Limb (tissue), 2 donors: Measurements from ENCODE around the gene LRP1B.
A peak's percentile ranks its signal among the peaks of the same experiment; 100 is the strongest.

ENCODE experiments used
- DNase-seq, 2 donors: peaks; one replicate each; pipeline ENCODE4 v3.0.0-alpha.2; 2016; ENCODE audit errors: extremely low spot score in 2 of 2

The LRP1B gene

DNA sequence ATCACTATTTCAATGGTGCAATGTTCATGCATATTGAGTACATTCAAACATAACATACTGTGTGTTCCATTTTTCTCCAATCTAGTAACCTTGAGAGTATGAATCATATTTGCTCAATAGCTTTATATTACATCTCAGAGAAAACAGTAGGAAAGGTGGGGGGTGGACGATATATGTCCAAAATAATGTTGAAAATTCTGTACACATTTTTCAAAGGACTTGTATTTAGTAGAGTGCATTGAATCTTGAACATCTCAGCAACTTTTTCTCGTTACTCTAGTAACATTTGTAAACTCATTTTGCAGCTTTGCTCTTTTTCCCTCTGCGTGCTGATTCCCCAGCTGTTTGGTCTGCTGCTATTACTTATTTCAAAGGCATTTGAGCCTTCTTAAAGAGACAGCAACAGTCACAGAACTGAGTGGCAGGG is 1487.0 kb downstream of the LRP1B start:
- DNase-seq, result peak in 1 of 2 donors; percentile 48

DNA sequence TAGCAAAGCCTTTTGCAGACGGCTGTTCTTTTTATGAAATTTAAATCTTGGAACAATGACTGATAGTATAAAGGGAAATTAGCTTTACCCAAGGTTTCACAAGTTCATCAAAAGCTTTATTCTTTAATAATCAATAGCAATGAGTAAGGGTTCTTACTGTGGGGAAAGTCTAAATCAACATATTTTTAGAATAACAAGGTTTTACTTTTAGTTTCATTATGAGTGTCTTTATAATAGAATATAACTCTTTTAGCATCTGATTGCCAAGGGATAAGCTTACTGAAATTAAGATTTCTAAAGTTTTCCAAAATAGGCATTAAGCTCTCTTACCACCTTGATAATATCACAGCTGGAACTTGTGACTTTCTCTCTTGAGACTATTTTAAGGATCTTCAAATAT is 1489.7 kb downstream of the LRP1B start:
- DNase-seq, result no peak

DNA sequence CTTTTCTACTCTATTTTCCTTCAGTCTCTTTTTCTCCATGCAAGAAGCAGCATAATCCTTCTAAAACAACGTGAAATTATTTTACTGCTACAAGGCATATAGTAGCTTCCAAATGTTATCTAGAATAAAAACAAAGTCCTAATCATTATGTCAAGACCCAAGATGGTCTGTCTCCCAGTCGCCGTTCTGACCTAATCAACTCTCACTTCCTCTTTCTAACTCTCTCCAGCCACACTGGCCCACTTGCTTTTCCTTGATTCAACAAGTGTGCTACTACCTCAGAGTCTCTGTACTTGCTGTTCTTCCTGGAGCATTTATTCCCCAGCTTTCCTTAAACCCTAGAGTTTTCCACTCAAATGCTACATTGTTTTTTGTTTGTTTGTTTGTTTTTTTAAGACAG is 1491.2 kb downstream of the LRP1B start:
- no peak for DNase-seq

DNA sequence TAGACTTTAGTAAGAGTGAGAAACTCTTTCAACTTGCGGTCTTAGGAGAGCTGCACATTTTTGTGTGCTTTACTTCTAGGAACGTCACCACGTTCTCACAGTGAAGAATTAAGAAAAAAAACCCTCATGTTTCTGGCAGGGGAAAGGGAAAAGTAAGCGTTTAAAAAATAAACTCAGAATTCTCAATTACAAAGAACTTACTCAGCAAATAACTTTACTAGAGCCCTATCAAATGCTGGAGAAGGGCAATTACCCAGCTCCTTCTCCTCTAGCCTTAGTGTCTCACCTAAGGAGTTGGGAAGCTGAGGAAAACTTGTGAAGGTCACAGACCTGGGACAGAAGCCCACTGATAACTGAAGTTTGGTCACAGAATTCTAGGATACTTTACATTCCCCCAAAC is 1500.3 kb downstream of the LRP1B start:
- no peak for DNase-seq

DNA sequence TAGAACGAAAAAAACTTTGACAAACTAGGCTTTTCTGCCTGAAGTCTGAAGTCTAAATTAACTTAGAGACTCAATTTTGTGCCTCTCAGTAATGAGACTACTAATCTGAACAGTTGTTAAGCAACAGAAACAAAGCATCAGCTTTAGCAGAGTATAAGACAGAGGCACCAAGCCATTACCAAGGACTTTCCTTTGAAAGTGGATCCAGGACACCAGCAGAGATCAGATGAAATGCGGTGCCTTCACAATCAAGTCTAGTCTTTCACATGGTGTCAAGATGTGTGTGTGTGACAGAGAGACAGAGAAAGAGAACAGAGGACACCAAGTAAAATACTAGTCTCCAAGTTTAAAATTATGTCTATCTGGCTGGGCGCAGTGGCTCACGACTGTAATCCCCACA is 1502.9 kb downstream of the LRP1B start:
- no peak for DNase-seq

DNA sequence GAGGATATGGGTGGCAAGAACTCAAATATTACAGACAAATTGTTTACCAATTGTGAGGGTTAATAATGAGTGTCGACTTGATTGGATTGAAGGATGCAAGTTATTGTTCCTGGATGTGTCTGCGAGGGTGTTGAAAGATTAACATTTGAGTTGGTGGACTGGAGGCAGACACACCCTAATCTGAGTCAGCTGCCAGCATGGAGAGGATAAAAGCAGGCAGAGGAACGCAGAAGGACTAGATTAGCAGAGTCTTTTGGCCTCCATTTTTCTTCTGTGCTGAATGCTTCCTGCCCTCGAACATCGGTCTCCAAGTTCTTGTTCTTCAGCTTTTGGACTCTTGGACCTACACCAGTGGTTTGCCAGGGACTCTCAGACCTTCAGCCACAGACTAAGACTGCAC is 1503.7 kb downstream of the LRP1B start:
- no peak for DNase-seq

DNA sequence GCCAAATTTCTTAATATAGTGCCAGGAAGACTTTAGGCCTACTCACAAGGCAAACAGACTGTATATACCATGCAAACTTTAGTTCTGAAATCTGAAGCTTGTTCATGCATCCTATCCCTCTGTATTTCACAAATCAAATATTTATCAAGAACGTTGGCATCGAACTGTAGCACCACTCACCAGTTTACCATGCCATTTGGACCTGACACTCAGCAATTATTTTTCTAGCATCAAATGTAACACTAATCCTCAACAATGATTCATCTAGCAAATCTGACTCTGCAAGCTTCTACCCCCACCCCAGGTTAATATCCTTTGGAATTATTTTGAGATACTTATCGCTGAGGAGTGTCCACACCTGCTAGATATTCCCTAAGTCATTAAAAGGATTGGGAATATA is 1506.6 kb downstream of the LRP1B start:
- no peak for DNase-seq

DNA sequence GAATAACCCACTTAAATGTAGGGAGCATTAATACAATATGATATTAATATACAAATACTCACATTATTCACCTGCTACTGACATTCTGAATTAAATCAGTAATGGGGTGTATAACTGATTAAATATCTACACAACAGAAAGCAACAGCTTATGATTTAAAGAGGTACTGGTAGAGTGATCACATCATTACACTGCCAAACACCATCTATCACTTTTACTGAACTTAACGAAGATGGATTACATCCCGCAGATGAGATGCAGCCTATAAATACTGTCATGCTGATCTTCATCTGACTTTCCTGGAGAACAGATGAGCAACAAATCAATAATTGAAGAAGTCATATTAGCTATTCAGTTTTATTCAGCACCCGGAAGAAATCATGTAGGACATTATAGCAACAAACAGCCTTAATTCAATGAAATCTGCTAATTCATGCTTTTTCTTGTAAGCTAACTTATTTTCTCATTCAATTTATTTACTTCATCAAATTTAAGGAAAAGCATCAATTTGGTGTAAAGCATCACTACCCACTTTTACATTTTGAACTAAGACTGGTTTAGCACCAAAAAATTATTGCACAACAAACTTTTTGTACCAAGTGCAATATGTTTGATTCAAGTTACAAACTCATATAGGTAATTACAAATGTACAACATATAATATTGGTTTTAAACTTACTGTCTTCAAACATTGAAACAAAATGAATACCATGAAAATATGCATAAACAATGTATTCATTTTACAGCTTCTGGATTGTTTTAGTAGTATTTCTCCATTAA is 1509.0 kb downstream of the LRP1B start:
- no peak for DNase-seq

DNA sequence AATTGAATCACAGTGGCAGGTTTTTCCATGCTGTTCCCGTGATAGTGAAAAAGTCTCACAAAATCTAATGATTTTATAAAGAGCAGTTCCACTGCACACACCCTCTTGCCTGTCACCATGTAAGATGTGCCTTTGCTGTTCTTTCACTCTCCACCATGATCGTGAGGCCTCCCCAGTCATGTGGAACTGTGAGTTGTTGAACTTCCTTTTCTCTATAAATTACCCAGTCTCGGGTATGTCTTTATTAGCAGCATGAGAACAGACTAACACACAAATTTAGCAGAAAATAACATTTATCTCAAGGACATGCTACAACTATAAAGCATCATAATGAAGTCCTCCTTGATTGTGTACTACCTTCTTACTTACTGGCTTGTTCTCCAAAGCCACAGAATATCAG is 1526.0 kb downstream of the LRP1B start:
- no peak for DNase-seq

DNA sequence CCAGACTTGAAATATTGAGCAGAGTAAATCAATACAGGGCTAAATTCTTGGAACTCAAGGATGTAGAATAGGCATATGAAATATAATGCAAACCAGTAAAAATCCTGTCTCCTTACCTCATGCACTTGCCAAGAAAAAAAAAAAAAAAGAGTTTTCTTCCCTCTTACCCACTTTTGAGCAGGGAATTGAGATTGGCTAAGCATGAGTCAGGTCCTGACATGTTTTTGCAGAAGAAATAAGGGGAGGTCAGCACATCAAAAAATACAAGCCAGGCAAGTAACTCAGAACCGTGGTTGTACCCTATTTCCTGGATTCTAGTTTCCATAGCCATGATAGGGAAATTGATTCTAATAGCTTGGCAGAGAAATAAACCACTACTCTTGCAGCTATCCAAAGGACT is 1526.7 kb downstream of the LRP1B start:
- no peak for DNase-seq

DNA sequence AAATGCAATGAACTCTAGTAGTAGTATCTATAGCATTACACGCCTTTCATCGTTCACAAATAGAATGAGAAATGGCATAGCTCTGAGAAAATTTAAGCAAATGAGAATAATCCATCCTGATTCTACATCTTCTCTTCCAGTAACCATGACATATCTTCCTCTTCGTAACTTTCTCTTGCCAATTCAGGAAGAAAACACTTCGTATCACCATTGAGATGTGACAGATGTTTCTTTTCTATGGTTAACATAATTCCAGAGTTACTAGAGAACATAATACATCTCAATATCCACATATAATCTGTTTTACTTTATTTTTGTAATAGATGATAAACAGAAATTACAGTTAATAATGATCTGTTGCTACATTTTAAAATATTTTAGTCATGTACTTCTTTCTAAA is 1527.4 kb downstream of the LRP1B start:
- no peak for DNase-seq

DNA sequence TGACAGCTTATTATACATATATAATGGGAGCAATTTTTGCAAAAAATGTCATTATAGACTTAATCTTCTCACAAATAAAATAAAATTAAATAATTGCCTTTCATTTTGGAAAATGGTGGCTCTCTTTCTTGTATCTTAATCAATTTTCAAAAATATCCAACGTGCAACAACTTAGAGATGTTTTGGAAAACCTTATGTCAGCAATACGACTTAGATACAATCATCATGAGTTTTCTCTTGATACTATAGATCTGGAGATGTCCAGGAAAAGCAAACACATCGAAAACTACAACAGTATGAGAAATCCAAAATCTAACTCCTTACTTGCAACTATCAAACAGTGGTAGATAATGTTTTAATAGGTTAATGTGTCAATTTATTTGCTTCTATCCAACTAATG is 1529.0 kb downstream of the LRP1B start:
- DNase-seq, result no peak

DNA sequence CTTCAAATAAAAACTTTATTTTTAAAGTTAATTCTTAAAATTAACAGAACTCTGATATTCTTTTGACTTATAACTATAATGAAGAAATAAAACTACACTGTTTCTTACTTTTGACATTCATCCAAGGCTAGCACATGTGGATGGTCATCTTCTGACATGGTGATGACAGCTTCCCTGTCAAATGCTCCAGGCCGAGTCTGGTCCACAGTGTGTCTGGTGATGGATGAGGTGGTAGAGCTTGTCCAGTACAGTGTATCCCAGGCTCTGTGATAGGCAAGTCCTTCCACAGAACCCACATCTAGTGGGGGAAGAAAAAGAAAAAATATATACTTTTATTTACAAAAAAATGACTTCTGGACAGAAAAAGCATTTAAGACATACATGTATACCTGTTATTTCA is 1529.5 kb downstream of the LRP1B start:
- no peak for DNase-seq

DNA sequence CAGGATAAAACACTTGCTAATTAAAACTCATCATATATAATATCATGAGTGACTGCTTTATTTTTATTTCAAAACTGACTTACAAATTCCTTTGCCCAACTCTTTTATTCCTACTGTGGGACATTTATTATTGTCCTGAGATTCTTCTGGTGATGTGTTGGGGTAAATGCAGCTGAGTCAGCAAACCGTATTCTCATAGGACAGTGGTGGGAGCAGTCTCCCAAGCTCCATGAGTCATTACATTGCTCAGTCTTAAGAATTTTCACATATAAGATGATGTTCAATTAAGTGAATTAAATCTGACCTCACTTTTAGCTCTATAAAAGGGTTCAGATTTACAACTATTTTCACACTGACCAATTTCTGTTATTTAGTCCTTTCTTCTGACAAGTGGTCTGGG is 1530.7 kb downstream of the LRP1B start:
- DNase-seq, result no peak

DNA sequence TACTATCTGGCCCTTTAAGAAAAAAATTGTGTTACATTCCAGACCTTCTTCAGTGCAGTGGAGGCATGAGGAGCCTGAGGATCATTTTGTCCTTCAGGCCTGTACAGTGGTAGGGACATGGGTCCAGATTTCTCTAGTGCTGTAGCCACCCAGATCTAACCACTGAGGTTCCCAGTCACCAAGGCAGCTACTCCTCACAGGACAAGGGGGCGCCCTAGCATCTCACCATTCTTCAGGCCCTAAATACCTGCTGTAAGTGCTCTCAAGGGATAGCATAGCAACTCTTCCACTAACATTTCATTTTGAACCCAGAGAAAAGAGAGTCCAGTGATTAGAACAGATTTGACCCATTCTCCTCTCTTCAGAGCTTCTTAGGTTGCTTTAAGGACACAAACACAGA is 1533.0 kb downstream of the LRP1B start:
- DNase-seq, result no peak

DNA sequence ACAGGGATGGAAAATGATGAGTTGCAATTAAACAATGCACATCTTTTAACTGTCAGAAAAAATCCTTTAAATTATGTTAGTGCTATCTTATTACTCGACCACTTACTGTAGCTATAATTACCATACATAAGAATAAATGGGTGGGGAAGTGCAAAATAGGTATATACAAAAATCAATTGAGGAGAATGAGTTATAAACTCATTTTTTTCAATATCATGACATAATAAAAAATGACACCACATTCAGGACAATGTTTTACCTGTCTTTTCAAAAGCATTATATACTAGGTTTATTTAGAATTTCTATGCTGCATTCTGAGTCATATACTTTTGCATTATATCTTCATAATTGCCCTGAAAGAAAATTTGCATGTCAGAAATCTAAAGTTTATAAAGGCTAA is 1533.6 kb downstream of the LRP1B start:
- no peak for DNase-seq

DNA sequence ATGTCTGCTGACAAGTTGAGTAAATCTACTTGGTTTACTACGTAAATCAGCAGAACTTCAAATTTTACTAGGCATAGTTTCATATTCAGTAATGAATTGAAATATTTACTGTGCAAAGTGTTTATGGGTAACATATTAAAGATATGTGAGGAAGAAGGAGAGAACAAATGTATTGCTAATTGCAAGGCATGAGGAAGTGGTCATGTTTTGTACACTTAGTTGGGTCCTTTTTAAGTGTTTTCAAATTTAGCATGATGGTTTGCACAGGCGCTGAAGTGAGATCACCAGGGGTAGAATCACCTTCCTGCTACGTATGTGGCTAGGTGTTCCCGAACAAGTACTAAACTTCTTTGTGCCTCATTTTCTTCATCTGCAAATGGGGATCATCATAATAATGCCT is 1534.4 kb downstream of the LRP1B start:
- DNase-seq, result no peak

DNA sequence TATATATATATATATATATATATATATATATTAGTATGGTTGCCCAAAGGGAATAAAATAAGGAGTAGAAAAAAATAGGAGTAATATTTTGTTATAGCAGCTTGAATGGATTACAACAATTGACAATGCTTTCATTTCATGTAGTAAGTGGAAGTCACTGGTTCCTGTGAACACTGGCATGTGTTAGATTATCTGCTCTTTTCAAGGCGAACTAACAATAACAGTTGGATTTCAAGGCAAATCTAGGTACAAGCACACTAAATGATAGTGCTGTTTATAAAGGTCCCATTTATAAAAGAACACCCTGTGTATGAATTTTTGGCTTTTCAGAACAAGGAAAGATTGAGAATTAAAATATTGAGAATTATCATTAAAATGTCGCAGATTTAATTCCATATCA is 1535.7 kb downstream of the LRP1B start:
- DNase-seq, result no peak

DNA sequence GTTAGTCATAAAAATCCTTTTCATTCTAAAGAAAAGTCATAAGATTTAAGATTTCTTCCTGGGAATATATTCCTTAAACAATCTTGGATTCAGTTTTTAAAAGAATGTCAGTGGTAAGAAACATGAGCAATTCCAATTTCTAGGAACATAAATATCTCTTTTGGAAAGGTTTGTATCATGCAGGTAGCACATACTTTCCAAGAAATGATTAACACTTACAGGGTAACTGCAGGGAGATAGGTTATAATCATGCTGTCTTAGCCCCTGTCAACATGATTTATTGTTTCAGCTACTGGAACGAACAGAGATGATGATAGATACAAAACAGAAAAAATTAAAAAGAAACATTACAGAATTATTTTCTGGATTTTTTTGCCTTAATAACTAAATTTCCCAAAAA is 1537.7 kb downstream of the LRP1B start:
- DNase-seq, result no peak

DNA sequence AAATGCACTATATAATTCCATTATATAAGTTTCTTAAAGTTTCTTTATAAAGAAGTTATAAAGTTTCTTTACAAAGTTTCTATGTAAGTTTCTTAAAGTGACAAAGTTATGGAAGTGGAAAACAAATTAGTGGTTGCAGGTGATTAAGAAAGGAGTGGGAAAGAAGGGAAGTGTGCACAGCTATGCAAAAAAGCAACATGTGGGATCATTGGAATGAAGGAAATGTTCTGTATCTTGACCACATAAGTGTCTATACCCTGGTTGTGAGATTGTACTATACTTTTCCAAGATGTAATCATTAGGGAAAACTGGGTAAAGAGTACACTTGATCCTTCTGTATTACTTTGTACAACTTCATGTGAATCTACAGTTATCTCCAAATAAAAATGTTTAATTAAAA is 1541.1 kb downstream of the LRP1B start:
- DNase-seq, result no peak

DNA sequence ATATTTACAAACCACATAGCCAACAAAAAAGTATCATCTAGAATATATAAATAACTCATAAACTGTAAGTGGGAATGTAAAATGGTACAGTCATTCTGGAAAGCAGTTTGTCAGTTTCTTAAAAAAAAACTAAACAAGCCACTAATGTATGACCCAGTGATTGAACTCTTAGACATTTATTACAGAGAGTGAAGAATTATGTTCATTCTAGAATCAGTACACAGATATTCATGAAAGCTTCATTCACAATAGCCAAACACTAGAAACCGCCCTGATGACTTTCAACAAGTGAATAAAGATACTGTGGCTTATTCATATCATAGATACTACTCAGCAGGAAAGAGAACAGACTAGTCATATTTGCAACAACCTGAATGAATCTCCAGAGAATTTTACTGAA is 1541.5 kb downstream of the LRP1B start:
- DNase-seq, result no peak

DNA sequence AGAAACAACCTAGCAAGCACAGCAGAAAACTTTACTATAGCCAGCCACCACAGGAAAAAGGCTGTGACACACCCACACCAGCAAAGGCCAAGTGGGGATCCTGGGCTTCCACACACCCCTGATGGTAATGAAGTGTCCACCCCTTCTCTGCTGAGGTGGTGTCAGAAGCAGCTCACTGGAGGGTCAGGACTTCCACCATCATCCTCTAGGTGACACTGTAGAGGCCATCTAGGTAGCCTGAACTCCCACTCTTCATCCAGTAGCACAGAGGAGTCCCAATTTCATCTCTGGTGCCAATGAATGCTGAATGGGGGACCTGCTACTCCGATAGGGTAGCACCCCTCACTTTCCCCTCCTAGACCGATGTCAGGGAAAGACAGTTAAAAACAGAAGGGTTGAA is 1544.4 kb downstream of the LRP1B start:
- no peak for DNase-seq

DNA sequence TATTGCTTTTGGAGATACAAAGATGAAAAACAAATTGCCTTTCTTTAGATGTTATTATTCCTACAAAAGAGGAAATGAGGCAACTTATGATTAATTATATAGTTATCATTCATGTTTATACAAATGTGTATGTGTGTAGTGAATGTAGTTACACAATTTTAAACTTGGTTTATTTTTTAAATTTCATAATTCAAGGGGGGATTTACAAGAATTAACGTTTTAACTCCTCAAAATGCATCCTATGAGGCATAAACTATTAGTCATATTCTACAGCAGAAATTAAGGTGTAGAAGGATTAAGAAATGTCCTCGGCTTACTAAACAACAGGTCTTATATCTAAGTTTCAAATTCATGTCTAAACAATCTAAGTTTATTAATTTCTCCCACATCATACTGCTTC is 1545.8 kb downstream of the LRP1B start:
- DNase-seq, result no peak

DNA sequence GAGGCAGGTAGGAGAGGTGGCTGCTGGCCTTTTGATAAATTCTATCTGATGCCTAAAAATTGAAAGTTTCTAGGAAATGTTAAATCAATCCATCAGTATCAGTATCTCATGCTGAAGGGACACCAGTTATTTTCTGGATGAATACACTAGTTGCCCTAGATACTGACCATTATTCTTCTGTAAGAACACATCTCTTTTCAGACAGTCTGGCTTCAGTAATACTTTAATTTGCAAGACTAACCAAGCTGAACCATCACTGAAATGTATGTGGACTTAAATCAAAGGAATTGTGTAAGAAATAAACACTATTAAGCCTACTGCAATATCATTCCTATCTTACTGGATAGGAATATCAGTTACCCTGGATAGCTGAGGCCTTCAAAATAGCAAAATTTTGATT is 1546.3 kb downstream of the LRP1B start:
- no peak for DNase-seq
